IMR-90 (cell line): Measurements from ENCODE around the gene MREG. TPM values are rescaled to one million over a fixed set of nuclear protein-coding genes. Genes with fewer than 3 reads are reported as not detected.

Source experiments
- ATAC-seq: fragments of 200-7000 bp; cut with Tn5 transposase; 2 replicates; pipeline ENCODE4 v1.9.1; 2020; ENCODE audit warnings: low read depth, mild to moderate bottlenecking, moderate library complexity
- BruUV-seq: library from RNA; stranded (reverse); fragments of 400-500 nt; replicated peaks from 2 replicates; lab custom pipeline; 2021; lab: Mats Ljungman, UMichigan
- CTCF ChIA-PET: fragments of 300-600 bp; formaldehyde crosslinking; extraction: SDS; loops from one replicate; lab custom pipeline; 2021; ENCODE audit warnings: antibody characterized with exemption; lab: Yijun Ruan, JAX
- POLR2A ChIA-PET: fragments of 300-600 bp; sonication (Branson Sonifier 250); formaldehyde crosslinking; loops from one replicate; lab custom pipeline; 2022; ENCODE audit warnings: antibody characterized with exemption; ENCODE audit not compliant: unreplicated experiment; lab: Charles Lee
- DNase-seq: peaks from one replicate; pipeline ENCODE4 v3.0.0; 2013
- H2AFZ ChIP-seq: replicated peaks from 2 replicates; pipeline ENCODE3; 2013; ENCODE audit warnings: low read length, mild to moderate bottlenecking; ENCODE audit not compliant: poor library complexity
- H2AK5ac ChIP-seq: 2 replicates; pipeline ENCODE4 v1.6.1; 2013; ENCODE audit warnings: low read depth, low read length, inconsistent platforms
- H2AK9ac ChIP-seq: replicated peaks from 2 replicates; pipeline ENCODE3; 2013; ENCODE audit warnings: mild to moderate bottlenecking, low read depth, low read length, moderate library complexity; ENCODE audit not compliant: poor library complexity
- H2BK120ac ChIP-seq: 2 replicates; pipeline ENCODE4 v1.6.1; 2013; ENCODE audit warnings: low read depth, low read length, inconsistent platforms
- H2BK15ac ChIP-seq: 3 replicates; pipeline ENCODE4 v1.6.1; 2013; ENCODE audit warnings: low read depth, low read length, inconsistent platforms
- H2BK20ac ChIP-seq: 2 replicates; pipeline ENCODE4 v1.6.1; 2013; ENCODE audit warnings: low read depth, mild to moderate bottlenecking, inconsistent platforms, low read length, moderate library complexity
- H2BK5ac ChIP-seq: 2 replicates; pipeline ENCODE4 v1.6.1; 2013; ENCODE audit warnings: mild to moderate bottlenecking, low read depth, low read length, inconsistent platforms; ENCODE audit not compliant: poor library complexity, severe bottlenecking
- H3K14ac ChIP-seq: replicated peaks from 2 replicates; pipeline ENCODE4 v1.6.1; 2013; ENCODE audit warnings: low read depth, low read length, inconsistent platforms
- H3K18ac ChIP-seq: 2 replicates; pipeline ENCODE4 v1.6.1; 2013; ENCODE audit warnings: low read depth, low read length, control low read depth
- H3K23ac ChIP-seq: 2 replicates; pipeline ENCODE4 v1.6.1; 2013; ENCODE audit warnings: low read depth, low read length, inconsistent platforms
- H3K27ac ChIP-seq: 2 replicates; pipeline ENCODE4 v1.5.1; 2013; ENCODE audit warnings: mild to moderate bottlenecking, control low read depth, low read length; ENCODE audit not compliant: insufficient read depth
- H3K27me3 ChIP-seq: 2 replicates; pipeline ENCODE4 v1.6.1; 2013; ENCODE audit warnings: low read length; ENCODE audit not compliant: control insufficient read depth, insufficient read depth
- H3K36me3 ChIP-seq: 2 replicates; pipeline ENCODE4 v1.6.1; 2013; ENCODE audit warnings: low read length, mixed read lengths; ENCODE audit not compliant: control insufficient read depth, insufficient read depth
- H3K4ac ChIP-seq: 2 replicates; pipeline ENCODE4 v1.6.1; 2013; ENCODE audit warnings: low read depth, low read length, inconsistent platforms
- H3K4me1 ChIP-seq: 2 replicates; pipeline ENCODE4 v1.6.1; 2013; ENCODE audit warnings: low read length, mixed read lengths; ENCODE audit not compliant: control insufficient read depth, insufficient read depth
- H3K4me2 ChIP-seq: 2 replicates; pipeline ENCODE4 v1.6.1; 2013; ENCODE audit warnings: low read depth, mild to moderate bottlenecking, control low read depth, low read length, moderate library complexity
- H3K4me3 ChIP-seq: 2 replicates; pipeline ENCODE4 v1.5.1; 2013; ENCODE audit warnings: low read depth, mild to moderate bottlenecking, control low read depth, low read length, moderate library complexity; ENCODE audit not compliant: insufficient read depth
- H3K56ac ChIP-seq: 2 replicates; pipeline ENCODE4 v1.6.1; 2013; ENCODE audit warnings: low read length, inconsistent platforms; ENCODE audit not compliant: insufficient read depth; ENCODE audit errors: extremely low read depth
- H3K79me1 ChIP-seq, 2 experiments: 2 replicates each; pipeline ENCODE4 v1.6.1; 2013; ENCODE audit warnings: low read length in 2 of 2, inconsistent platforms in 1 of 2, low read depth in 1 of 2
- H3K9ac ChIP-seq: 2 replicates; pipeline ENCODE4 v1.6.1; 2013; ENCODE audit warnings: low read depth, low read length, control low read depth
- H3K9me1 ChIP-seq: 2 replicates; pipeline ENCODE4 v1.6.1; 2013; ENCODE audit warnings: low read length, inconsistent platforms; ENCODE audit not compliant: insufficient read depth
- H3K9me3 ChIP-seq: 2 replicates; pipeline ENCODE4 v1.6.1; 2013; ENCODE audit warnings: low read length; ENCODE audit not compliant: control insufficient read depth, insufficient read depth
- H4K20me1 ChIP-seq: 2 replicates; pipeline ENCODE4 v1.6.1; 2013; ENCODE audit warnings: low read length, inconsistent platforms; ENCODE audit not compliant: insufficient read depth
- H4K5ac ChIP-seq: 2 replicates; pipeline ENCODE4 v1.6.1; 2013; ENCODE audit warnings: mild to moderate bottlenecking, low read depth, low read length, control low read depth
- H4K8ac ChIP-seq, 2 experiments: 2 replicates each; pipeline ENCODE4 v1.6.1; 2013; ENCODE audit warnings: low read depth in 2 of 2, low read length in 2 of 2, control low read depth in 1 of 2, inconsistent platforms in 1 of 2
- H4K91ac ChIP-seq: 2 replicates; pipeline ENCODE4 v1.6.1; 2013; ENCODE audit warnings: low read depth, low read length, inconsistent platforms; ENCODE audit not compliant: insufficient read depth
- BHLHE40 ChIP-seq: fragments of 150-350 bp; IDR thresholded peaks from 2 replicates; pipeline ENCODE4 v1.6.1; 2016; ENCODE audit warnings: mild to moderate bottlenecking, low read depth, low read length
- CHD1 ChIP-seq: IDR thresholded peaks from 2 replicates; pipeline ENCODE4 v1.6.1; 2012; ENCODE audit warnings: low read depth, low read length, improper control_type of control experiment
- CTCF ChIP-seq: conservative IDR thresholded peaks from 2 replicates; pipeline ENCODE4 v1.5.1; 2012; ENCODE audit warnings: mild to moderate bottlenecking, low read depth, low read length, improper control_type of control experiment
- FOS ChIP-seq: fragments of 150-350 bp; IDR thresholded peaks from 2 replicates; pipeline ENCODE4 v1.6.1; 2016; ENCODE audit warnings: low read depth, low read length
- MAFK ChIP-seq: IDR thresholded peaks from 2 replicates; pipeline ENCODE4 v1.6.1; 2012; ENCODE audit warnings: low read depth, low read length, improper control_type of control experiment
- MAZ ChIP-seq: IDR thresholded peaks from 2 replicates; pipeline ENCODE4 v1.6.1; 2012; ENCODE audit warnings: low read depth, mild to moderate bottlenecking, low read length, improper control_type of control experiment, moderate library complexity, borderline replicate concordance
- NFE2L2 ChIP-seq: fragments of 150-350 bp; IDR thresholded peaks from 2 replicates; pipeline ENCODE4 v1.6.1; 2016; ENCODE audit warnings: low read depth, mild to moderate bottlenecking, low read length
- RCOR1 ChIP-seq: IDR thresholded peaks from 2 replicates; pipeline ENCODE4 v1.6.1; 2012; ENCODE audit warnings: mild to moderate bottlenecking, low read length, improper control_type of control experiment; ENCODE audit not compliant: insufficient replicate concordance
- RFX5 ChIP-seq: IDR thresholded peaks from 2 replicates; pipeline ENCODE4 v1.8.0; 2012; ENCODE audit warnings: low read depth, mild to moderate bottlenecking, low read length, moderate library complexity
- WGBS, 2 experiments: methylation state at CpG; one replicate each; pipeline versions ENCODE4 v1.1.5 to v1.1.7; 2013; ENCODE audit warnings: missing lambda C conversion rate in 2 of 2; ENCODE audit not compliant: insufficient read length in 1 of 2; ENCODE audit errors: extremely low coverage in 2 of 2; 5-methylcytosine and 5-hydroxymethylcytosine counted together
- dilution Hi-C: fragments of 300-500 bp; cut with HindIII; formaldehyde crosslinking; loops from one replicate; pipeline ENCODE4 v1.14.3; 2018; ENCODE audit warnings: low sequenced_read_pairs; ENCODE audit not compliant: unreplicated experiment
- in situ Hi-C: fragments of 300-500 bp; cut with MboI; formaldehyde crosslinking; loops from 3 replicates; pipeline ENCODE4 v1.14.3; 2019; ENCODE audit warnings: low sequenced_read_pairs, inconsistent platforms, mixed read lengths
- intact Hi-C: fragments of 100-400 bp; cut with micrococcal nuclease; formaldehyde crosslinking; loops from 2 replicates; pipeline ENCODE4 v1.10.0; 2022
- polyA plus RNA-seq, 3 experiments: library from polyadenylated mRNA; depleted of rRNA; stranded (reverse); fragments of >200 nt; gene quantifications; 2 replicates each; pipeline ENCODE4 v1.2.3, GENCODE V29; 2012; ENCODE audit warnings: low replicate concordance in 1 of 3
- total RNA-seq: library from RNA; depleted of rRNA; stranded (reverse); fragments of >200 nt; gene quantifications from 2 replicates; pipeline ENCODE4 v1.2.3, GENCODE V29; 2012
- TF ChIP-seq, protein P1 (sequence below): fragments of 150-350 bp; IDR thresholded peaks from 2 replicates; pipeline ENCODE4 v1.6.1; 2017; ENCODE audit warnings: mild to moderate bottlenecking, antibody characterized with exemption, low read length, low read depth
- TF ChIP-seq, protein P2 (sequence below): fragments of 150-350 bp; IDR thresholded peaks from 2 replicates; pipeline ENCODE4 v1.6.1; 2016; ENCODE audit warnings: low read depth, mild to moderate bottlenecking, low read length, moderate library complexity, borderline replicate concordance

The MREG gene
- total and polyA plus RNA-seq, 2 of the 4 experiments (the other 2 are of a cell fraction), result 1.0 to 1.8 TPM

DNA sequence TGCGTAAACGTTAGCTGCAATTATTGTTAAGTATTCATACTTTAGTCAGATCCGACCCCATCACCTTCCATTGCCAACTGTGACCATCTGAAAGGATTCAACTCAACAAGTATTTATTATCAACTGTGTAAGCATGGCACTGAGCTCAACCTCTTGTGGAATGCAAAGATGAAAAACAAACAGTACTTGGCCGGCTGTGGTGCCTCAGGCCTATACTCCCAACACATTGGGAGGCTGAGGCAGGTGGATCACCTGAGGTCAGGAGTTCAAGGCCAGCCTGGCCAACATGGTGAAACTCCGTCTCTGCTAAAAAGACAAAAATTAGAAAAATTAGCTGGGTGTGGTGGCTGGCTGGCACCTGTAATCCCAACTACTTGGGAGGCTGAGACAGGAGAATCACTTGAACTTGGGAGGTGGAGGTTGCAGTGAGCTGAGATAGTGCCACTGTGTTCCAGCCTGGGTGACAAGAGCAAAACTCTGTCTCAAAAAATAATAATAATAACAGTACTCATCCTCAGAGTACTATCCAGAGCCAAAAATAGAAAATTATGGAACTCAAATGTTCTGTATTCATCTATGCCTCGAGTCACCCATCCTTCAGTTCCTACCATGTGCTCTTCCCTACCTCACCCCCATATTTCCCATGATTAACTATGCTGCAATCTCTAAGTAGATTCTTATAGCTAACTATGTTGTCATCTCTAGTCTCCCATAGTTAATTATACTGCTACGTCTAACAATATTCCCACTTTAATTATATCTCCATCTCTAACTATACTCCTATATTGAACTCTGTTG is 8.6 kb upstream of the MREG start:
- no peaks in the 10 kb centered on the region for H3K27me3 ChIP-seq
- no peak overlapping the region for H2AK5ac ChIP-seq
- ATAC-seq, result no peak
- no peak overlapping the region for H2BK20ac ChIP-seq
- BruUV-seq, result no TSS peak
- H3K4me3 ChIP-seq, result no peak overlapping the region
- intact Hi-C loops, result loop anchor here (2.0 kb wide), 1 partner anchor 71 kb away; no protein-coding TSS in a partner anchor
- H3K14ac ChIP-seq, result no peak overlapping the region
- no peak overlapping the region for H3K56ac ChIP-seq
- no peaks in the 10 kb centered on the region for H3K36me3 ChIP-seq
- no peak overlapping the region for H4K91ac ChIP-seq
- no peak overlapping the region for H3K18ac ChIP-seq
- no peaks in the 10 kb centered on the region for H4K20me1 ChIP-seq
- no peak overlapping the region for H2AK9ac ChIP-seq
- H3K9me1 ChIP-seq, result no peaks in the 10 kb centered on the region; the same call in 1 of the 2 replicates
- H3K9me3 ChIP-seq, result no peaks in the 10 kb centered on the region
- in situ Hi-C loops, result no loop called here
- no peak overlapping the region for H2BK5ac ChIP-seq
- H3K27ac ChIP-seq, result no peak overlapping the region
- ChIA-PET CTCF (no interaction called here), POLR2A (no interaction called here)
- no peak overlapping the region for H2BK120ac ChIP-seq
- no peak overlapping the region for H3K4me2 ChIP-seq
- no peaks in the 10 kb centered on the region for H3K4me1 ChIP-seq
- no peak overlapping the region for H2BK15ac ChIP-seq
- no peak overlapping the region for H4K8ac ChIP-seq
- no peak for DNase-seq
- 87 to 100% methylated on average over 1 to 2 of the region's 7 CpGs for WGBS, 2 experiments
- no peaks in the 10 kb centered on the region for H3K79me1 ChIP-seq
- TF ChIP-seq, protein P1, sequence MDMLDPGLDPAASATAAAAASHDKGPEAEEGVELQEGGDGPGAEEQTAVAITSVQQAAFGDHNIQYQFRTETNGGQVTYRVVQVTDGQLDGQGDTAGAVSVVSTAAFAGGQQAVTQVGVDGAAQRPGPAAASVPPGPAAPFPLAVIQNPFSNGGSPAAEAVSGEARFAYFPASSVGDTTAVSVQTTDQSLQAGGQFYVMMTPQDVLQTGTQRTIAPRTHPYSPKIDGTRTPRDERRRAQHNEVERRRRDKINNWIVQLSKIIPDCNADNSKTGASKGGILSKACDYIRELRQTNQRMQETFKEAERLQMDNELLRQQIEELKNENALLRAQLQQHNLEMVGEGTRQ, result no peak
- TF ChIP-seq, protein P2, sequence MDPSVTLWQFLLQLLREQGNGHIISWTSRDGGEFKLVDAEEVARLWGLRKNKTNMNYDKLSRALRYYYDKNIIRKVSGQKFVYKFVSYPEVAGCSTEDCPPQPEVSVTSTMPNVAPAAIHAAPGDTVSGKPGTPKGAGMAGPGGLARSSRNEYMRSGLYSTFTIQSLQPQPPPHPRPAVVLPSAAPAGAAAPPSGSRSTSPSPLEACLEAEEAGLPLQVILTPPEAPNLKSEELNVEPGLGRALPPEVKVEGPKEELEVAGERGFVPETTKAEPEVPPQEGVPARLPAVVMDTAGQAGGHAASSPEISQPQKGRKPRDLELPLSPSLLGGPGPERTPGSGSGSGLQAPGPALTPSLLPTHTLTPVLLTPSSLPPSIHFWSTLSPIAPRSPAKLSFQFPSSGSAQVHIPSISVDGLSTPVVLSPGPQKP, result no peak
- TF ChIP-seq CTCF (no peak), BHLHE40 (no peak), CHD1 (no peak), MAZ (no peak), FOS (no peak), MAFK (no peak), RCOR1 (no peak), NFE2L2 (no peak), RFX5 (no peak)
- H4K5ac ChIP-seq, result no peak overlapping the region
- H3K9ac ChIP-seq, result no peak overlapping the region
- no peak overlapping the region for H3K23ac ChIP-seq
- H2AFZ ChIP-seq, result no peak overlapping the region
- no peak overlapping the region for H3K4ac ChIP-seq
- dilution Hi-C loops, result no loop called here
